ENCODE data around the gene ATP6V1G1.
A peak's percentile ranks its signal among the peaks of the same experiment; 100 is the strongest.

Gene ATP6V1G1, protein sequence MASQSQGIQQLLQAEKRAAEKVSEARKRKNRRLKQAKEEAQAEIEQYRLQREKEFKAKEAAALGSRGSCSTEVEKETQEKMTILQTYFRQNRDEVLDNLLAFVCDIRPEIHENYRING

GRCh38 chr9:114587345-114588202, at the start of gene ATP6V1G1:
Gene ATP6V1G1 (plus strand): TSS chr9:114587769. CDS start chr9:114587839, 70 bp downstream.
- FAIRE-seq (peak; percentile 97), DNase-seq (ENCODE audit: extremely low spot score, insufficient read length, low read depth) (peak; percentile 97)

- FAIRE-seq = peak; percentile 60
- no peak for DNase-seq (ENCODE audit: extremely low spot score, insufficient read length, low read depth)
Observed at GRCh38 chr9:114538241-114538640, 49.3 kb upstream of the ATP6V1G1 start.

- FAIRE-seq = no peak
- no peak for DNase-seq (ENCODE audit: extremely low spot score, insufficient read length, low read depth)
Observed at GRCh38 chr9:114539701-114540380, 47.7 kb upstream of the ATP6V1G1 start.

DNA sequence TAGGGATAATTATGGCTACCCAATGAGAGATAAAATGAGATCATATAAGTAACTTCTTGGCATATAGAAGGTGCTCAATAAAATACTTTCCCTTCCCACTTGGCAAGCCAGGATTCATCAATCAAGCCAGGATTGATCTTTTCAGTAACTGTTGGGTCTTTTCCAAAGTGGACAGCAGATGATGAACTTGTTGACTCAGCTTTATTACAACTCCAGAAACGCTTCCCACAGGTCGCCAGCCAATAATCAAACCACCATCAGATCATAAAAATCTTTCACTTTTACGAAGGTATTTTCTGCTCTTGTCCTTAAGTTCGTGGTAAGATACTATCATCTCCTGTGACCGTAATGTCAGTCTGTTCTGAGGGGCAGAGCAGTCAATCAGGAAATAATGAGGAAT, 42.5 kb upstream of the ATP6V1G1 start:
- FAIRE-seq = no peak
- no peak for DNase-seq (ENCODE audit: extremely low spot score, insufficient read length, low read depth)

DNA sequence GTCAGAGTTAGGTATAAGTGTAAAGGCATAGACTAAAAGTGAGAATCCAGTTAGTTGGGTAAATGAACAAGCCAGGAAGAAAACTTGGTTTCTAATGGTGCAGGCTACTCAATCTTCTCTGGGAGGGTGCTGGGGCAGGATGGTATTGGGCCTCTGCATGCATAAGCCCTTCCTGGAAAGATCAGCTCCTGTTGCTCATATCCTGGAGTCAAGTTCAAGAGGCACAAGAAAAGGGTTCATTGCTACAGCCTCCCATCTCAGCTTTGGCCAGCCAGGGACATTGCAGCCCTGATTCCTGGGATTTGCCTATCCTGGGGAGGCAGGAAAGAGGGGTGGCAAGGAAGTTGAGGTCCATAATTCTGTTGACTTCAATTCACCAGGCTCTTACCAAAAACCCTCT, 40.7 kb upstream of the ATP6V1G1 start:
- DNase-seq (ENCODE audit: extremely low spot score, insufficient read length, low read depth) (no peak), FAIRE-seq (no peak)

DNA sequence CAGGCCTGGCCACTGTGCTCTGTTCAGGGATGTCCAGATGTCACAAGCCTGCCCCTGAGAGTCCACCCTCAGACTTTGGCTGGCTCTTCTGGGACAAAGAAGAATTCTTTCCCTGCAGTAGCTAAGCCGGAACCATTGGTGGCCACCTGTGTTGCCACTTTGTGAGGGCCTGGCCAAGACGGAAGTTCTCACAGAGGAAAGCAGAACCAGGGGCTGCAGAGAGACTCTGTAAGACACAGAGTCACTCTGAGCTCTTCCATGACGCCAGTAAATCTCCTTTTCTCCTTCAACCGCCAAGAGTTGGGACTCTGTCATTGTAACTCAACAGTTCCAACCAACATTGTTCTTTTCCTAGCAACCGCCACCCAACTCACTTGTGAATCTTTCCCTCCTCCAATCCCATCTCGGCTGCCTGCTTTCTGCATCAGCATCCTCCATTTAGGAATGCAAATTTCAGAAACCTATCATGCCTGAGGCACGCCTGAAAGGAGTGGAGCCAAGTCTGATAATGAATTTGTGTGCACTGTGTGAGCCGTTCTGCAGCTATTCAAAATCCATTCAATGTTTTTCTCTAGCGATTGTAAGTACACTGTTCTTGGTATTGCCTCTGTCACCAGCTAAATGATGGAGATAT, 37.8 kb upstream of the ATP6V1G1 start:
- FAIRE-seq = no peak
- DNase-seq (ENCODE audit: extremely low spot score, insufficient read length, low read depth) = no peak

- DNase-seq (ENCODE audit: extremely low spot score, insufficient read length, low read depth) = no peak
- FAIRE-seq = no peak
Observed at GRCh38 chr9:114551750-114552685, 35.6 kb upstream of the ATP6V1G1 start.

DNA sequence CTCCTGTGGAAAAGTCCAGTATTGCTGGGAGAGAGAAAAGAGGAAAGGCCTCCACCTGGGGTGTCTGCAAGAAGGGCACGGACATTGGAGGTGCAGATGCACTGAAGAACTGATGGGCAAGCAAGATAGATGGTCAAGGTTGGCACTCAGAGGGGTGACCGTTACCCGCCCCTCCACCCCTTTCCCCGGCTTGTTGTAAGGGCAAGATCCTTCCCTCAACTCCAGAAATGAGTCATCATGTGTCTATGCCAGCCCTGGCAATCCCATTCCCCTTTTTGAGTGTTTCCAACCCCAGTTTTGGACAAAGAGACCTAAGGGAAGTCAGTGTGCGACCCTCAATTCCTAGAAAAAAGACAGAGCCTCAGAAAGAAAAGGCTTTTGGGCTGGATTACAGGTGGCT, 34.9 kb upstream of the ATP6V1G1 start:
- FAIRE-seq = no peak
- no peak for DNase-seq (ENCODE audit: extremely low spot score, insufficient read length, low read depth)

GRCh38 chr9:114553202-114553601, 34.4 kb upstream of the ATP6V1G1 start:
- no peak for DNase-seq (ENCODE audit: extremely low spot score, insufficient read length, low read depth)
- no peak for FAIRE-seq

GRCh38 chr9:114555696-114556095, 31.9 kb upstream of the ATP6V1G1 start:
- FAIRE-seq = no peak
- DNase-seq (ENCODE audit: extremely low spot score, insufficient read length, low read depth) = no peak

GRCh38 chr9:114558027-114558675, 29.4 kb upstream of the ATP6V1G1 start:
- DNase-seq (ENCODE audit: extremely low spot score, insufficient read length, low read depth) = no peak
- no peak for FAIRE-seq

GRCh38 chr9:114559830-114560513, 27.6 kb upstream of the ATP6V1G1 start:
- no peak for DNase-seq (ENCODE audit: extremely low spot score, insufficient read length, low read depth)
- no peak for FAIRE-seq

- no peak for DNase-seq (ENCODE audit: extremely low spot score, insufficient read length, low read depth)
- no peak for FAIRE-seq
Observed at GRCh38 chr9:114560956-114561355, 26.6 kb upstream of the ATP6V1G1 start.

DNA sequence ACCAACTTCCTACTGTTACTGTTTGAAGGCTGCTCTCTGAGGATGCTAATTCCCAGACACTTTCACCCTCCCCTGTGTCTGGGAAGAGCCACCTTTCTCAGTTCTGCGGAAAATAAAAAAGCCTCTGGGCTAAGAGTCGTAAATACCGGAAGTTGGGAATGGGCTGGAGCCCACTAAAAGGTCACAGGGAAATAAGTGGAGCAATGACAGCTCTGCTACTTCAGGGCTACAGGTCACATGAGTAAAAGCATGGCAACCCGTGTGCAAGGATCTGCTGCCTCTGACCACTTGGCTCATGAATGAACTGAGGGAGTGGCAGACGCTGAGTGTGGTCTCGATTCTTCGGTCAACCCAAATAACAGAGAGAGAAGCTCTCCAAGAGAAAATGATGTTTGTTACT, 25.8 kb upstream of the ATP6V1G1 start:
- FAIRE-seq (no peak), DNase-seq (ENCODE audit: extremely low spot score, insufficient read length, low read depth) (no peak)

DNA sequence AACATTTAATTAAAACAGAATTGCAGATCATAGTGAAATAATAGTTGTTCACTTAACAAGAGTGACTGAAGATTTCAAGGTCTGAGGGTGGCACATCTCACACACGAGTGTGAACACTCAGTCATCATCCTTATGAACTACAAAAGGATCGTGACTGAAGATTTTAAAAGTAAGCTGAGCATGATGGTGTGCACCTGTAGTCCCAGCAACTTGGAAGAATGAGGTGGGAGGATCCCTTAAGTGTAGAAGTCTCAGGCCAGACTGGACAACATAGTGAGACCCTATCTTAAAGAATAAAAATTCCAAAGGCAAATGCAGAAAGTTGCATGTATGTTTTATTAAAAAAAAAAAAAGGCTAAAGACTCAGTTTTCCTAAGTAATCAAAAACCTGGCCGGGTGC, 22.4 kb upstream of the ATP6V1G1 start:
- DNase-seq (ENCODE audit: extremely low spot score, insufficient read length, low read depth) = no peak
- FAIRE-seq = no peak

DNA sequence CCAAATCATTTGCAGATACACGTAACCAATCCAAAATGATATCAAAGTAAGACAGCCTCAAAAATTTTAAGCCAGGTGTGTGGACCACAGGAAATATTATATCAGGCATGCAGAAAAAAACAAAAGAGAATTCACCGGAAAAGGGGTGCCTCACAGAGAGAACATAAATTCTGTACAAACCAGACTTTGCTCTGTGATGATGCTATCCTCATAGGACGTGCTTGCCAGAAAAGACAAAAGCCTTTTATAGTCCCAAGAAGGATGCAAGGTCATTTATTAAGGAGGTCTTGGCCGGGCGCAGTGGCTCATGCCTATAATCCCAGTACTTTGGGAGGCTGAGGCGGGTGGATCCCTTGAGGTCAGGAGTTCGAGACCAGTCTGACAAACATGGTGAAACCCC, 16.8 kb upstream of the ATP6V1G1 start:
- no peak for DNase-seq (ENCODE audit: extremely low spot score, insufficient read length, low read depth)
- no peak for FAIRE-seq

DNA sequence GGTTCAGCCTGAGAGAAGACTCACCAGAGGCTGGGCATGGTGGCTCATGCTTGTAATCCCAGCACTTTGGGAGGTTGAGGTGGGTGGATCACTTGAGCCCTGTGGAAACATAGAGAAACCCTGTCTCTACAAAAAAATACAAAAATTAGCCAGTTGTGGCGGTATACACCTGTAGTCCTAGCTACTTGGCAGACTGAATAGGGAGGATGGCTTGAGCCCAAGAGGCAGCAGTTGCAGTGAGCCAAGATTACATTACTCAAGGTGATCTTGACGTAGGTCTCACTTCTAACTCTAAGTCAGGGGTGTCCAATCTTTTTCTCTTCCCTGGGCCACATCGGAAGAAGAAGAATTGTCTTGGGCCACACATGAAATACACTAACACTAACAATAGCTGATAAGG, 16.2 kb upstream of the ATP6V1G1 start:
- DNase-seq (ENCODE audit: extremely low spot score, insufficient read length, low read depth) = no peak

DNA sequence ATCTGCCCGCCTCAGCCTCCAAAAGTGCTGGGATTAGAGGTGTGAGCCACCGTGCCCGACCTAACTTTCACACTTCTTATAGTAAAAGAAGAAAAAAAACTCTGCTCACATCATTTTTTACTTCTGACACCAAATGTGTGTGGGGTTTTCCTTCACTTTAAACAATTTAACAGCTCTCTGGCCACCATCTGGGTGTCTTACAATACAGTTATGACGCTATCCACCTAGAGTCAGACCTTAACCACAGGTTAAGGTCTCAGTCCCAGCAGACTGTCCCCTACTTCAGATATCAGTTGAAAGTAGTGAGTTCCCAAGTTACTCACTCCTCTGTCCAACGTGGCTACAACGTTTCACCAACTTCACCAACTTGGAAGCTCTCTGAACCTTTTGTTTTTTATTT, 15.4 kb upstream of the ATP6V1G1 start:
- DNase-seq (ENCODE audit: extremely low spot score, insufficient read length, low read depth) (no peak), FAIRE-seq (no peak)

More for the DNA sequence above, 16.2 kb upstream of the ATP6V1G1 start:
- no peak for FAIRE-seq

DNA sequence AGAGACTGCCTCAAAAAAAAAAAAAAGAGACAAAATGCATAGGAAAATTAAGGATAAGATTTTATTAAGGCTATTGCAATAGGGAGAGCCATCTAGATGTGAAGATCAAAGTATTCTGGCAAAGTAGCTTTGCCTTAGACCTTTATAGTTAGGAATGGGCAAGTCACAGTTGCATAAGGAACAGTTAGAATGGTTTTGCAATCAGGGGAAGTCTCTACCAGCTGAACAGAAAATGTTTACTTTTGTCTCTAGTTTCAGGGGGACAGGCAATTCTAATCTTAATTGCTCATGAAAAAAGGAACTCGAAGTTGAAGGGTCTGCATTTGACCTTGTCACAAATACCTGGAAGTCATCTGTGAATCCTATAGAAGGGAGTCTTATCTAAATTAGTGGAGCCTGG, 13.1 kb upstream of the ATP6V1G1 start:
- no peak for DNase-seq (ENCODE audit: extremely low spot score, insufficient read length, low read depth)

More for the DNA sequence above, 13.1 kb upstream of the ATP6V1G1 start:
- no peak for FAIRE-seq
